ENCODE measurements around the gene CACNA1I. TPM values are rescaled to one million over a fixed set of nuclear protein-coding genes. Genes with fewer than 3 reads are reported as not detected.

The CACNA1I gene
- total and polyA plus RNA-seq, 2 of the 8 experiments (the other 6 are each of a cell fraction or from before 2014, with no cell fraction given) = 0.77 to 1.2 TPM

DNA sequence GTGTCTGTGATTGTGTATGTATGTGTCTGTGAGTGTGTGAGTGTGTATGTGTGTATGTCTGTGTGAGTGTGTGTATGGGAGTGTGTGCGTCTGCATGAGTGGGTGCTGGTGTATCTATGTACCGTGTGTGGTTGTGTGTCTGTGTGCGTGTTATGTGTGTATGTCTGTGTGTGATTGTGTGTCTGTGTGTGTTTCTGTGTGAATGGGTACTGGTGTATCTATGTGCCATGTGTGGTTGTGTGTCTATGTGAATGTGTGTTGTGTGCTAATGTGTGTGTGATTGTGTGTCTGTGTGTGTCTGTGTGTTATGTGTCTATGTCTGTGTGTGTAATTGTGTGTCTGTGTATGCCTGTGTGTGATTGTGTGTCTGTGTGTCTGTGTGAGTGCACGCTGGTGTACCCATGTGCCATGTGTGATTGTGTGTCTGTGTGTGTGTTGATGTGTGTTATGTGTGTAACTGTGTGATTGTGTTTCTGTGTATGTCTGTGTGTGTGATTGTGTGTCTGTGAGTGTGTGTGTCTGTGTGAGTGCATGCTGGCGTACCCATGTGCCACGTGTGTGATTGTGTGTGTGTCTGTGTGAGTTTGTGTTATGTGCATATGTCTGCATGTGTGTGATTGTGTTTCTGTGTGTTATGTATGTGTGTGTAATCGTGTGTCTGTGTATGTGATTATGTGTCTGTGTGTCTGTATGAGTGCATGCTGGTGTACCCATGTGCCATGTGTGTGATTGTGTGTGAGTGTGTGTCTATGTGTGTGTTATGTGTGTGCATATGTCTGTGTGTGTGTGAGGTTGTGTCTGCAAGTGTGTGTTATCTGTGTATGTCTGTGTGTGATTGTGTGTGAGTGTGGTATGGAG, 6.8 kb upstream of the CACNA1I start:
- Histone ChIP-seq H2BK120ac (replicated peaks; ENCODE audit: low read depth, low read length) (no peak overlapping the region), H3K23me2 (ENCODE audit: low read depth, low read length) (peaks cover 19% of the 10 kb centered on the region; the same call in 1 of the 2 replicates), H3K79me1 (ENCODE audit: low read depth, low read length) (peaks cover 9% of the 10 kb centered on the region; the same call in 1 of the 2 replicates), H3K14ac (ENCODE audit: insufficient read length) (no peak overlapping the region), H3K56ac (replicated peaks; ENCODE audit: insufficient read length, low read depth, low read length) (peak overlapping the region; percentile 95), H3K18ac (ENCODE audit: extremely low read depth, low read length) (no peak overlapping the region), H3K27me3 (replicated peaks in 1 of 4; ENCODE audit: control insufficient read depth in 3 of 4, extremely low read depth in 1 of 4, insufficient read depth in 3 of 4, low read length in 3 of 4) (peaks cover 3 to 19% (median 15%) of the 10 kb centered on the region in 4 experiments), H3K4me3 (ENCODE audit: extremely low read depth in 1 of 4, insufficient read depth in 2 of 4, low read depth in 3 of 4, low read length in 4 of 4) (no peak overlapping the region), H4K20me1 (replicated peaks in 1 of 2; ENCODE audit: control insufficient read depth in 1 of 2, insufficient read depth in 2 of 2, low read length in 2 of 2) (peaks cover 0 to 20% of the 10 kb centered on the region in 2 experiments), H2BK5ac (ENCODE audit: low read depth, low read length) (no peak overlapping the region), H3K9ac (replicated peaks in 1 of 4; ENCODE audit: extremely low read depth in 1 of 4, low read depth in 3 of 4, low read length in 3 of 4) (no peak overlapping the region; a peak in 2 of 7 replicates), H2BK12ac (ENCODE audit: low read depth, low read length) (peak overlapping the region; percentile 18; the same call in 1 of the 2 replicates), H3K4me2 (ENCODE audit: insufficient read depth in 1 of 2, low read depth in 2 of 2, low read length in 2 of 2) (no peak overlapping the region), H4K8ac (ENCODE audit: extremely low read depth, insufficient read depth, low read length) (no peak overlapping the region), H3K9me3 (ENCODE audit: insufficient read depth in 2 of 2, low read depth in 1 of 2, low read length in 1 of 2) (peaks cover 0 to 7% of the 10 kb centered on the region in 2 experiments; a peak in 1 of 4 replicates), H4K5ac (ENCODE audit: insufficient read length, low read depth, low read length) (no peak overlapping the region), H2BK15ac (ENCODE audit: low read length) (peak overlapping the region; percentile 11; the same call in 1 of the 2 replicates), H3K27ac (ENCODE audit: low read depth, low read length) (no peak overlapping the region), H3K4me1 (replicated peaks in 1 of 4; ENCODE audit: control insufficient read depth in 3 of 4, insufficient read depth in 4 of 4, low read length in 3 of 4) (peaks cover 4 to 10% (median 7%) of the 10 kb centered on the region in 4 experiments; a peak in 6 of 7 replicates), H2AK5ac (ENCODE audit: low read depth, low read length) (peak overlapping the region; percentile 72), H2BK20ac (ENCODE audit: low read length) (peak overlapping the region; percentile 9; the same call in 1 of the 2 replicates), H3K23ac (ENCODE audit: insufficient read length) (no peak overlapping the region), H3K4ac (replicated peaks; ENCODE audit: insufficient read length, low read depth, low read length) (no peak overlapping the region), H3K79me2 (ENCODE audit: control insufficient read depth in 1 of 2, insufficient read depth in 2 of 2, low read length in 2 of 2) (peaks cover 0 to 4% of the 10 kb centered on the region in 2 experiments; a peak in 2 of 4 replicates), H4K91ac (replicated peaks; ENCODE audit: insufficient read length, low read length) (no peak overlapping the region), H3K36me3 (ENCODE audit: control insufficient read depth in 2 of 4, insufficient read depth in 4 of 4, low read length in 3 of 4) (no peaks in the 10 kb centered on the region; a peak in 1 of 8 replicates), H2AFZ (ENCODE audit: low read length) (no peak overlapping the region)
- FAIRE-seq (no peak), DNase-seq (ENCODE audit: low read depth in 1 of 2, low spot score in 2 of 2) (no peak)
- CTCF ChIA-PET (ENCODE audit: partially characterized antibody) = interaction anchor here (1.1 to 1.6 kb wide), 2 partner anchors 21 to 472 kb away, joined by 3 to 4 read pairs; no protein-coding TSS in a partner anchor
- 84% methylated on average over 7 of the region's 7 CpGs; no CpG with 5 or more reads in 1 of the 2 experiments for whole genome bisulfite sequencing, 2 experiments (ENCODE audit: extremely low coverage in 1 of 2, insufficient coverage in 1 of 2, insufficient read length in 1 of 2, insufficient replicate concordance in 2 of 2, low coverage in 1 of 2, low lambda C conversion rate in 2 of 2, missing lambda C conversion rate in 1 of 2)
- TF ChIP-seq CBX5 (IDR thresholded peaks at IDR 0.05; ENCODE audit: low read depth, low read length) (no peak), KDM4A (IDR thresholded peaks at IDR 0.05; ENCODE audit: low read depth, low read length, severe bottlenecking) (no peak), SP4 (IDR thresholded peaks at IDR 0.05; ENCODE audit: low read length) (no peak)
- POLR2A ChIA-PET (ENCODE audit: partially characterized antibody) = no interaction called here
